Skeletal muscle satellite cell (primary cell): ENCODE measurements around the gene MTUS2.
A peak's percentile ranks its signal among the peaks of the same experiment; 100 is the strongest.

Experiments used
- H3K27me3 ChIP-seq: 2 replicates; pipeline ENCODE4 v1.7.0; 2013; ENCODE audit warnings: low read length; ENCODE audit not compliant: control insufficient read depth, insufficient read depth
- H3K36me3 ChIP-seq: 2 replicates; pipeline ENCODE4 v1.7.0; 2013; ENCODE audit warnings: mild to moderate bottlenecking, control low read depth, low read length; ENCODE audit not compliant: insufficient read depth
- H3K4me1 ChIP-seq: 2 replicates; pipeline ENCODE4 v1.7.0; 2013; ENCODE audit warnings: low read length; ENCODE audit not compliant: control insufficient read depth, insufficient read depth
- H3K4me2 ChIP-seq: 2 replicates; pipeline ENCODE4 v1.7.0; 2013; ENCODE audit warnings: mild to moderate bottlenecking, low read length
- H3K4me3 ChIP-seq: 2 replicates; pipeline ENCODE4 v1.7.0; 2013; ENCODE audit warnings: low read length
- H3K9ac ChIP-seq: 2 replicates; pipeline ENCODE4 v1.7.0; 2013; ENCODE audit warnings: mild to moderate bottlenecking, low read depth, low read length, moderate library complexity
- H3K9me3 ChIP-seq: replicated peaks from 2 replicates; pipeline ENCODE4 v1.7.0; 2013; ENCODE audit warnings: mild to moderate bottlenecking, control low read depth, low read length

MTUS2 gene

GRCh38 chr13:29446016-29446415 lies 625.9 kb downstream of the MTUS2 start:
- Histone ChIP-seq H3K4me3 (no peak overlapping the region), H3K4me2 (no peak overlapping the region), H3K9ac (no peak overlapping the region), H3K27me3 (peaks cover 48% of the 10 kb centered on the region), H3K9me3 (no peaks in the 10 kb centered on the region), H3K36me3 (no peaks in the 10 kb centered on the region), H3K4me1 (no peaks in the 10 kb centered on the region)

GRCh38 chr13:29448174-29448573 lies 628.0 kb downstream of the MTUS2 start:
- H3K4me3 ChIP-seq = no peak overlapping the region
- no peaks in the 10 kb centered on the region for H3K9me3 ChIP-seq
- H3K4me1 ChIP-seq = no peaks in the 10 kb centered on the region
- H3K4me2 ChIP-seq = no peak overlapping the region
- no peaks in the 10 kb centered on the region for H3K36me3 ChIP-seq
- no peak overlapping the region for H3K9ac ChIP-seq
- peaks cover 46% of the 10 kb centered on the region for H3K27me3 ChIP-seq

GRCh38 chr13:29449726-29450125 lies 629.6 kb downstream of the MTUS2 start:
- no peak overlapping the region for H3K4me3 ChIP-seq
- H3K27me3 ChIP-seq = peaks cover 39% of the 10 kb centered on the region
- no peaks in the 10 kb centered on the region for H3K36me3 ChIP-seq
- no peak overlapping the region for H3K9ac ChIP-seq
- no peak overlapping the region for H3K4me2 ChIP-seq
- H3K4me1 ChIP-seq = no peaks in the 10 kb centered on the region
- H3K9me3 ChIP-seq = no peaks in the 10 kb centered on the region

GRCh38 chr13:29451976-29452375 lies 631.8 kb downstream of the MTUS2 start:
- Histone ChIP-seq H3K27me3 (peaks cover 26% of the 10 kb centered on the region), H3K4me1 (peaks cover under 1% of the 10 kb centered on the region), H3K4me2 (no peak overlapping the region), H3K4me3 (no peak overlapping the region), H3K9me3 (no peaks in the 10 kb centered on the region), H3K9ac (no peak overlapping the region), H3K36me3 (no peaks in the 10 kb centered on the region)

- peaks cover 8% of the 10 kb centered on the region for H3K4me1 ChIP-seq
Observed at GRCh38 chr13:29452773-29453616, 632.9 kb downstream of the MTUS2 start.

GRCh38 chr13:29453617-29454011 lies 633.5 kb downstream of the MTUS2 start:
- no peaks in the 10 kb centered on the region for H3K9me3 ChIP-seq
- H3K4me3 ChIP-seq = no peak overlapping the region
- no peaks in the 10 kb centered on the region for H3K36me3 ChIP-seq
- no peak overlapping the region for H3K4me2 ChIP-seq
- peaks cover 18% of the 10 kb centered on the region for H3K27me3 ChIP-seq
- peaks cover 9% of the 10 kb centered on the region for H3K4me1 ChIP-seq
- no peak overlapping the region for H3K9ac ChIP-seq

More at GRCh38 chr13:29452773-29453616, 632.9 kb downstream of the MTUS2 start:
- peaks cover 24% of the 10 kb centered on the region for H3K27me3 ChIP-seq
- H3K4me2 ChIP-seq = no peak overlapping the region
- no peak overlapping the region for H3K4me3 ChIP-seq
- H3K9me3 ChIP-seq = no peaks in the 10 kb centered on the region
- H3K36me3 ChIP-seq = no peaks in the 10 kb centered on the region
- H3K9ac ChIP-seq = no peak overlapping the region

GRCh38 chr13:29454931-29455481 lies 634.9 kb downstream of the MTUS2 start:
- Histone ChIP-seq H3K9ac (no peak overlapping the region), H3K36me3 (no peaks in the 10 kb centered on the region), H3K9me3 (no peaks in the 10 kb centered on the region), H3K4me2 (no peak overlapping the region), H3K4me3 (no peak overlapping the region), H3K4me1 (peaks cover 9% of the 10 kb centered on the region), H3K27me3 (peaks cover 10% of the 10 kb centered on the region)

GRCh38 chr13:29456419-29456818 lies 636.3 kb downstream of the MTUS2 start:
- Histone ChIP-seq H3K4me3 (no peak overlapping the region), H3K27me3 (peaks cover 8% of the 10 kb centered on the region), H3K4me1 (peaks cover 9% of the 10 kb centered on the region), H3K9me3 (no peaks in the 10 kb centered on the region), H3K4me2 (no peak overlapping the region), H3K36me3 (no peaks in the 10 kb centered on the region), H3K9ac (no peak overlapping the region)

GRCh38 chr13:29457299-29457698 lies 637.2 kb downstream of the MTUS2 start:
- peaks cover 9% of the 10 kb centered on the region for H3K4me1 ChIP-seq
- no peaks in the 10 kb centered on the region for H3K36me3 ChIP-seq
- H3K9me3 ChIP-seq = no peaks in the 10 kb centered on the region
- peak overlapping the region; percentile 4 for H3K4me2 ChIP-seq
- peaks cover 17% of the 10 kb centered on the region for H3K27me3 ChIP-seq
- H3K4me3 ChIP-seq = no peak overlapping the region
- no peak overlapping the region for H3K9ac ChIP-seq

- no peak overlapping the region for H3K9ac ChIP-seq
- peaks cover 21% of the 10 kb centered on the region for H3K27me3 ChIP-seq
- no peak overlapping the region for H3K4me3 ChIP-seq
- H3K36me3 ChIP-seq = no peaks in the 10 kb centered on the region
- no peak overlapping the region for H3K4me2 ChIP-seq
- H3K9me3 ChIP-seq = no peaks in the 10 kb centered on the region
- H3K4me1 ChIP-seq = peaks cover 9% of the 10 kb centered on the region
Observed at GRCh38 chr13:29458419-29458818, 638.3 kb downstream of the MTUS2 start.

- H3K4me1 ChIP-seq = peaks cover 9% of the 10 kb centered on the region
- no peak overlapping the region for H3K9ac ChIP-seq
- no peaks in the 10 kb centered on the region for H3K36me3 ChIP-seq
- H3K4me3 ChIP-seq = no peak overlapping the region
- H3K27me3 ChIP-seq = peaks cover 31% of the 10 kb centered on the region
- H3K4me2 ChIP-seq = no peak overlapping the region
- H3K9me3 ChIP-seq = no peaks in the 10 kb centered on the region
Observed at GRCh38 chr13:29459813-29460355, 639.7 kb downstream of the MTUS2 start.
